BE2C (cell line): ENCODE measurements around the gene CANX.

Experiments
- DNase-seq: peaks from one replicate; pipeline ENCODE4 v3.0.0-alpha.2; 2020
- H3K27me3 ChIP-seq: fragments of 250-450 bp; sonication (Bioruptor Pico); 2 replicates; pipeline ENCODE4 v1.5.1; 2020; ENCODE audit warnings: mild to moderate bottlenecking
- H3K36me3 ChIP-seq: fragments of 250-450 bp; sonication (Bioruptor Pico); 2 replicates; pipeline ENCODE4 v1.5.1; 2020; ENCODE audit warnings: mild to moderate bottlenecking
- H3K4me1 ChIP-seq: fragments of 250-450 bp; sonication (Bioruptor Pico); 2 replicates; pipeline ENCODE4 v1.5.1; 2020
- H3K4me3 ChIP-seq: 2 replicates; pipeline ENCODE4 v1.5.1; 2011; ENCODE audit warnings: low read depth, low read length
- H3K9me3 ChIP-seq: fragments of 250-450 bp; sonication (Bioruptor Pico); 2 replicates; pipeline ENCODE4 v1.5.1; 2020
- TF ChIP-seq, protein P1 (sequence below): IDR thresholded peaks from 2 replicates; pipeline ENCODE4 v1.5.1; 2012; ENCODE audit warnings: mild to moderate bottlenecking, low read depth, low read length

Gene CANX

DNA sequence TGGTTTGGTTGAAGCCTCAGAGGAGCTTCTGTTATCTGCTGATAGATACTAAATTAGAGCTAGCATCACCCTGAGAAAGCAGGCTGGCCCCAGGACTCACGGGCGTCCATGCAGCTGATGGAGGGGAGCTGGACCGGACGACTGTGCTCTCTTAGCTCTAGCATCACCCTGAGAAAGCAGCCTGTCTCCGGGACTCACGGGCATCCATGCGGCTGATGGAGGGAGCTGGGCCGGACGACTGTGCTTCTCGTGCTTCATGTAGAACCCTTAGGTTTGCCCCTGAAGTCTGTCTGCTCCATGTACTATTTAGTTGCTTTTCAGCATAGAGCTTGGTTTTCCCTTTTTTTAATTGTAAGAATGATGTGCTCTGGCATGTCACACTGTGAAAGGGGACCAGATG lies 78.7 kb downstream of the CANX start:
- Histone ChIP-seq H3K27me3 (no peaks in the 10 kb centered on the region), H3K9me3 (no peaks in the 10 kb centered on the region), H3K36me3 (peaks cover 51% of the 10 kb centered on the region), H3K4me1 (no peaks in the 10 kb centered on the region), H3K4me3 (no peak overlapping the region)
- TF ChIP-seq, protein P1, sequence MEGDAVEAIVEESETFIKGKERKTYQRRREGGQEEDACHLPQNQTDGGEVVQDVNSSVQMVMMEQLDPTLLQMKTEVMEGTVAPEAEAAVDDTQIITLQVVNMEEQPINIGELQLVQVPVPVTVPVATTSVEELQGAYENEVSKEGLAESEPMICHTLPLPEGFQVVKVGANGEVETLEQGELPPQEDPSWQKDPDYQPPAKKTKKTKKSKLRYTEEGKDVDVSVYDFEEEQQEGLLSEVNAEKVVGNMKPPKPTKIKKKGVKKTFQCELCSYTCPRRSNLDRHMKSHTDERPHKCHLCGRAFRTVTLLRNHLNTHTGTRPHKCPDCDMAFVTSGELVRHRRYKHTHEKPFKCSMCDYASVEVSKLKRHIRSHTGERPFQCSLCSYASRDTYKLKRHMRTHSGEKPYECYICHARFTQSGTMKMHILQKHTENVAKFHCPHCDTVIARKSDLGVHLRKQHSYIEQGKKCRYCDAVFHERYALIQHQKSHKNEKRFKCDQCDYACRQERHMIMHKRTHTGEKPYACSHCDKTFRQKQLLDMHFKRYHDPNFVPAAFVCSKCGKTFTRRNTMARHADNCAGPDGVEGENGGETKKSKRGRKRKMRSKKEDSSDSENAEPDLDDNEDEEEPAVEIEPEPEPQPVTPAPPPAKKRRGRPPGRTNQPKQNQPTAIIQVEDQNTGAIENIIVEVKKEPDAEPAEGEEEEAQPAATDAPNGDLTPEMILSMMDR = no peak
- DNase-seq = no peak

DNA sequence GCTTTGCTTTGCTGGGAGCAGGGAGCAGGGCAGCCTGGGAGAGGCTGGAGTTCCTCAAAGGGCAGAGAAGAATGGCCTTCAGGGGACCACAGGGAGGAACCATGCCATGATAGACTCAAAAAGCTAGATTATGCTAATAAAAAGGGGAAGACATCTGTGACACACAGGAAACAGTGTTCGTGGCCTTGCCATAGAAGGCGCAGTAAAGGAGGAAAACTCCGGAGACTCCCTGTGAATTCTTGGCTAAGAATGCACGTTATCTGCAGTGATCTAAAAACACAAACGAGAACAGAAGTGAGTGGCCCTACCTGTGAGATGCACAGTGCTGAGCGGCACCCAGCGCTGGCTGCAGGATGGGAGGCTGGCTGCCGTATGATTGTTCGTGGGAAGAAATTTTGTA lies 79.1 kb downstream of the CANX start:
- no peak for DNase-seq
- Histone ChIP-seq H3K9me3 (no peaks in the 10 kb centered on the region), H3K27me3 (no peaks in the 10 kb centered on the region), H3K36me3 (peaks cover 46% of the 10 kb centered on the region), H3K4me3 (no peak overlapping the region), H3K4me1 (no peaks in the 10 kb centered on the region)
- TF ChIP-seq, protein P1 = no peak

DNA sequence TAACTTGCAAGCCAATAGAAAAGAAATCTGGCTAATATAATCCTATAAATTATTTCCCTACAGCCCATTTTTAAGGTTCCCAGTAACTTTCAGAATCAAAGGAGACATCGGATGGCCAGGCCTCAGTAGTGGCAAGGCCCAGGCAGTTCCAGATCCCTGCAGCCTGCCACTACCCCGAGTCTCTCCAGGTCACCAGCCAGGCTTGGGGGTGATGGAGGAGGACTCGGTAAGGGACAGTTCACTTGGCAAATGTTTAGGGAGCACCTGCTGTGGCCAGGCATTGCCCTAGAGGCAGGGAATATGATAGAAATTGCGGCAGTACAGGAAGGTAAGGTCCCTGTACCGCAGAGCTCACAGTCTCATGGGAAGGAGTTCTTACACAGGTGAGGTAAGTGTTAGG lies 79.8 kb downstream of the CANX start:
- H3K27me3 ChIP-seq = no peaks in the 10 kb centered on the region
- TF ChIP-seq, protein P1 = no peak
- peaks cover 40% of the 10 kb centered on the region for H3K36me3 ChIP-seq
- no peaks in the 10 kb centered on the region for H3K4me1 ChIP-seq
- no peaks in the 10 kb centered on the region for H3K9me3 ChIP-seq
- H3K4me3 ChIP-seq = no peak overlapping the region
- DNase-seq = no peak

DNA sequence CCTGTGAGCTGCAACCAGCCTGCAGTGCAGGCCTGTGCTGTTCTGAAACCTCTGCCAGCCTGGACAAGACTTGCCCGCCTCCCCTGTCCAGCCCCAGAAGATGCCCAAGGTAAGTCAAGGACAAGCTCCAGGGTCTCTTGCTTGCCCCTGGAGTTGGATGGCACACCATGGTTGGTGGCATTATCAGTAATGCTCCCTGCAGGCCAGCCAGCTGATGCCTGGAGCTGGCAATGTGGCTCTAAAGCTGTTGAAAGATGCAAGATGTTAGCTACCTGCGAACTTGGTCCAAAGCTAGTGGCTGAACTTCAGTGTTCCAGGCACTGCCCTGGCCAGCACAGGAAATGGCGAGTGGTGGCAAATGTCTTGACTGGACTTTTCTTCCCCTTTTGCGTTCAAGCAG lies 81.1 kb downstream of the CANX start:
- H3K4me1 ChIP-seq = no peaks in the 10 kb centered on the region
- no peaks in the 10 kb centered on the region for H3K9me3 ChIP-seq
- H3K36me3 ChIP-seq = peaks cover 27% of the 10 kb centered on the region
- TF ChIP-seq, protein P1 = no peak
- H3K4me3 ChIP-seq = no peak overlapping the region
- no peaks in the 10 kb centered on the region for H3K27me3 ChIP-seq
- no peak for DNase-seq

DNA sequence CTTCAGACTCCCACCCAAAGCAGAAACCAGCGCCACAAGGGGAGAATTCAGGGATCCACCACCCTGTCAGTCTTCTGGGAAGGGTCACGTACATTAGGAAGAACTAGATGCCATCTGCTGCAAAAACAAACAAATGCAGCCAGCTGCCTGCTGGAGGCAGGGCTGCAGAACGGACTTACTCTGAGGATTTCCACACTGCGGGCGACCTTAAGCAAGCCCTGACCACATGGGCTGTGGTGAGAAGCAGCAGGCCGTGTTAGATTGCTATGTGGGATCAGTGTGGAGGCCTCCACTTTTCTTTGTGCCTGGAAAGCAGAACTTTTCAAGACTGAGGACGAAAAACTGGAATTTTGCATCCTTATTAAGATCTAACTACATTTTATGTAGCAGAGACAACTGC lies 81.6 kb downstream of the CANX start:
- H3K4me3 ChIP-seq = no peak overlapping the region
- no peak for DNase-seq
- H3K9me3 ChIP-seq = no peaks in the 10 kb centered on the region
- no peaks in the 10 kb centered on the region for H3K27me3 ChIP-seq
- H3K4me1 ChIP-seq = no peaks in the 10 kb centered on the region
- peaks cover 24% of the 10 kb centered on the region for H3K36me3 ChIP-seq
- TF ChIP-seq, protein P1 = no peak
